Measurements from ENCODE around the gene PPP1R9A.
"Not testable (repeated sequence)": the region's sequence is repeated elsewhere in the genome, so short reads cannot be mapped to it uniquely, and the experiment has no call there.

Gene PPP1R9A

GRCh38 chr7:94975336-94975735, 67.9 kb downstream of the PPP1R9A start:
- no peak for DNase-seq (ENCODE audit: low read depth, low spot score)

- no peak for DNase-seq (ENCODE audit: low read depth, low spot score)
These were observed 73.2 kb downstream of the PPP1R9A start for GRCh38 chr7:94980418-94981142.

GRCh38 chr7:94995921-94996320, 88.5 kb downstream of the PPP1R9A start:
- no peak for DNase-seq (ENCODE audit: low read depth, low spot score)

GRCh38 chr7:94996369-94996768, 89.0 kb downstream of the PPP1R9A start:
- no peak for DNase-seq (ENCODE audit: low read depth, low spot score)

GRCh38 chr7:94997547-94997946, 90.2 kb downstream of the PPP1R9A start:
- DNase-seq (ENCODE audit: low read depth, low spot score): no peak

GRCh38 chr7:94998266-94999068, 91.1 kb downstream of the PPP1R9A start:
- no peak for DNase-seq (ENCODE audit: low read depth, low spot score)

GRCh38 chr7:94999069-94999351, 91.6 kb downstream of the PPP1R9A start:
- no peak for DNase-seq (ENCODE audit: low read depth, low spot score)

GRCh38 chr7:94999601-95000000, 92.2 kb downstream of the PPP1R9A start:
- not testable (repeated sequence) for DNase-seq (ENCODE audit: low read depth, low spot score)

GRCh38 chr7:95001258-95001657, 93.9 kb downstream of the PPP1R9A start:
- no peak for DNase-seq (ENCODE audit: low read depth, low spot score)

- no peak for DNase-seq (ENCODE audit: low read depth, low spot score)
These were observed 94.6 kb downstream of the PPP1R9A start for GRCh38 chr7:95001815-95002561.

- no peak for DNase-seq (ENCODE audit: low read depth, low spot score)
These were observed 95.4 kb downstream of the PPP1R9A start for GRCh38 chr7:95002775-95003174.

- no peak for DNase-seq (ENCODE audit: low read depth, low spot score)
These were observed 97.3 kb downstream of the PPP1R9A start for GRCh38 chr7:95004618-95005247.

GRCh38 chr7:95006010-95006409, 98.6 kb downstream of the PPP1R9A start:
- no peak for DNase-seq (ENCODE audit: low read depth, low spot score)

- DNase-seq (ENCODE audit: low read depth, low spot score): not testable (repeated sequence)
These were observed 101.4 kb downstream of the PPP1R9A start for GRCh38 chr7:95008773-95009172.

- no peak for DNase-seq (ENCODE audit: low read depth, low spot score)
These were observed 103.9 kb downstream of the PPP1R9A start for GRCh38 chr7:95011146-95011928.

- no peak for DNase-seq (ENCODE audit: low read depth, low spot score)
These were observed 104.6 kb downstream of the PPP1R9A start for GRCh38 chr7:95011995-95012394.

GRCh38 chr7:95018021-95018420, 110.6 kb downstream of the PPP1R9A start:
- no peak for DNase-seq (ENCODE audit: low read depth, low spot score)

- no peak for DNase-seq (ENCODE audit: low read depth, low spot score)
These were observed 118.6 kb downstream of the PPP1R9A start for GRCh38 chr7:95026018-95026417.

- DNase-seq (ENCODE audit: low read depth, low spot score): no peak
These were observed 119.2 kb downstream of the PPP1R9A start for GRCh38 chr7:95026421-95027072.

- no peak for DNase-seq (ENCODE audit: low read depth, low spot score)
These were observed 120.0 kb downstream of the PPP1R9A start for GRCh38 chr7:95027234-95027872.
